Spleen (tissue), 11 donors: ENCODE data around the gene CXXC5. TPM values are rescaled to one million over a fixed set of nuclear protein-coding genes. Genes with fewer than 3 reads are reported as not detected.

Experiments
- DNase-seq: peaks from one replicate; pipeline ENCODE4 v3.0.0-alpha.2; 2020
- H3K27ac ChIP-seq, 8 donors: fragments of 200-600 bp; sonication (generic) in 7 of 8; 1 replicate in 4 of 8; 2 replicates in 4 of 8; pipeline versions ENCODE4 v1.5.0 to v1.8.0; 2016 to 2021; ENCODE audit warnings: inconsistent platforms in 4 of 8, mild to moderate bottlenecking in 4 of 8, moderate library complexity in 1 of 8
- H3K27me3 ChIP-seq, 7 donors: fragments of 200-600 bp; sonication (generic) in 6 of 7; replicated peaks in 1 of 7; 1 replicate in 4 of 7; 2 replicates in 3 of 7; pipeline versions ENCODE4 v1.5.0 to v1.8.0; 2016 to 2021; ENCODE audit warnings: inconsistent platforms in 3 of 7, mild to moderate bottlenecking in 1 of 7
- H3K36me3 ChIP-seq, 6 donors: fragments of 200-600 bp; sonication (generic) in 5 of 6; 1 replicate in 4 of 6; 2 replicates in 2 of 6; pipeline versions ENCODE4 v1.5.0 to v1.8.0; 2016 to 2021; ENCODE audit warnings: inconsistent platforms in 2 of 6
- H3K4me1 ChIP-seq, 6 donors: fragments of 200-600 bp; sonication (generic) in 5 of 6; 1 replicate in 3 of 6; 2 replicates in 3 of 6; pipeline versions ENCODE4 v1.5.0 to v1.8.0; 2016 to 2021; ENCODE audit warnings: inconsistent platforms in 3 of 6
- H3K4me3 ChIP-seq, 8 donors: fragments of 200-600 bp; sonication (generic) in 7 of 8; 1 replicate in 4 of 8; 2 replicates in 4 of 8; pipeline versions ENCODE4 v1.5.0 to v1.8.0; 2016 to 2021; ENCODE audit warnings: inconsistent platforms in 4 of 8, mild to moderate bottlenecking in 4 of 8, moderate library complexity in 2 of 8
- H3K9me3 ChIP-seq, 8 donors: fragments of 200-600 bp; sonication (generic) in 7 of 8; 1 replicate in 4 of 8; 2 replicates in 4 of 8; pipeline versions ENCODE4 v1.5.0 to v1.8.0; 2016 to 2021; ENCODE audit warnings: inconsistent platforms in 4 of 8
- CTCF ChIP-seq, 11 experiments: fragments of 200-600 bp in 7 of 11; fragments of 450-650 bp in 4 of 11; sonication (generic) in 4 of 11; IDR thresholded peaks in 8 of 11; conservative IDR thresholded peaks in 3 of 11; 1 replicate in 7 of 11; 2 replicates in 4 of 11; pipeline versions ENCODE4 v1.4.0 to v1.8.0; 2016 to 2021; ENCODE audit warnings: antibody characterized with exemption in 11 of 11, inconsistent platforms in 4 of 11, mild to moderate bottlenecking in 1 of 11
- POLR2A ChIP-seq, 3 donors: fragments of 450-650 bp; IDR thresholded peaks; one replicate each; pipeline ENCODE4 v1.5.1; 2017; ENCODE audit warnings: antibody characterized with exemption in 3 of 3, mild to moderate bottlenecking in 1 of 3
- POLR2AphosphoS5 ChIP-seq, 3 donors: sonication (generic); formaldehyde crosslinking; IDR thresholded peaks; one replicate each; pipeline ENCODE4 v1.5.1; 2017; ENCODE audit warnings: antibody characterized with exemption in 3 of 3
- WGBS, 5 donors: extraction: QIAGEN DNeasy Blood & Tissue Kit in 3 of 5; methylation state at CpG; one replicate each; pipeline versions ENCODE4 v1.1.5 to v1.1.7; 2013 to 2018; 5-methylcytosine and 5-hydroxymethylcytosine counted together
- intact Hi-C: fragments of 100-400 bp; cut with DNase I; formaldehyde crosslinking; loops from one replicate; pipeline ENCODE4 v1.15.0; 2023; ENCODE audit warnings: low total_unique reads
- polyA plus RNA-seq, 3 donors: library from polyadenylated mRNA; stranded (reverse); fragments of 200-250 nt; gene quantifications; one replicate each; pipeline ENCODE4 v1.2.1, GENCODE V29; 2013
- total RNA-seq, 7 donors: library from RNA; depleted of rRNA in 3 of 7; stranded (reverse); fragments of >200 nt in 3 of 7; fragmentation: NEBNext Ultra II Directional in 4 of 7; extraction: Animal tissue kit (Norgen Biotek cat#: 25700) in 4 of 7; gene quantifications; one replicate each; pipeline versions ENCODE4 v1.1.0 to v1.2.1, GENCODE V29; 2016 to 2021
- donor health status: healthy with polysubstance abuse.
- donor health status: DM: no; HTN: no; CAD: no; lungs with moderate emphysema.
- donor health status: DM: no; HTN: no; CAD: no.
- donor health status: Bipolar disorder and iron deficiency.
- donor health status: healthy.
- donor health status: DM: no; HTN: no; CAD: no.
- donor health status: DM: yes; HTN: yes; CAD: no.

CXXC5 gene
- total and polyA plus RNA-seq, 10 donors = 46.4 to 69.5 (median 62.0) TPM

- H3K27ac ChIP-seq = peak overlapping the region; percentile 20 to 95 (median 90)
- peaks cover 95 to 100% (median 100%) of the 10 kb centered on the region in 6 donors for H3K4me1 ChIP-seq
- peak overlapping the region in 1 of 8 donors; percentile 4 for H3K4me3 ChIP-seq
- intact Hi-C loops = no loop called here
- H3K36me3 ChIP-seq = no peaks in the 10 kb centered on the region
- TF ChIP-seq POLR2A (IDR thresholded peaks at IDR 0.05) = no peak
- TF ChIP-seq POLR2AphosphoS5 (IDR thresholded peaks at IDR 0.05) = peak in 2 of 3 donors; percentile 46 to 76
- WGBS, 5 donors = 42 to 70% (median 61%) methylated on average over 15 of the region's 15 CpGs
- no peak for DNase-seq
- peaks cover 0 to 3% (median 0%) of the 10 kb centered on the region in 7 donors for H3K27me3 ChIP-seq
- H3K9me3 ChIP-seq = no peaks in the 10 kb centered on the region
These were observed 16.7 kb downstream of the CXXC5 start for GRCh38 chr5:139664727-139665351.

- Histone ChIP-seq H3K4me1 (peaks cover 95 to 100% (median 100%) of the 10 kb centered on the region in 6 donors), H3K36me3 (no peaks in the 10 kb centered on the region), H3K9me3 (no peaks in the 10 kb centered on the region), H3K27ac (peak overlapping the region; percentile 6 to 95 (median 90)), H3K4me3 (no peak overlapping the region), H3K27me3 (peaks cover 0 to 8% (median 0%) of the 10 kb centered on the region in 7 donors)
- 40 to 79% (median 72%) methylated on average over 11 of the region's 11 CpGs for WGBS, 5 donors
- TF ChIP-seq CTCF (IDR thresholded peaks at IDR 0.05 in 8 of 11, conservative IDR thresholded peaks at IDR 0.05 in 3 of 11) = no peak
- no peak for TF ChIP-seq POLR2A (IDR thresholded peaks at IDR 0.05)
- no peak for DNase-seq
- intact Hi-C loops = no loop called here
These were observed 17.5 kb downstream of the CXXC5 start for GRCh38 chr5:139665626-139666025.

DNA sequence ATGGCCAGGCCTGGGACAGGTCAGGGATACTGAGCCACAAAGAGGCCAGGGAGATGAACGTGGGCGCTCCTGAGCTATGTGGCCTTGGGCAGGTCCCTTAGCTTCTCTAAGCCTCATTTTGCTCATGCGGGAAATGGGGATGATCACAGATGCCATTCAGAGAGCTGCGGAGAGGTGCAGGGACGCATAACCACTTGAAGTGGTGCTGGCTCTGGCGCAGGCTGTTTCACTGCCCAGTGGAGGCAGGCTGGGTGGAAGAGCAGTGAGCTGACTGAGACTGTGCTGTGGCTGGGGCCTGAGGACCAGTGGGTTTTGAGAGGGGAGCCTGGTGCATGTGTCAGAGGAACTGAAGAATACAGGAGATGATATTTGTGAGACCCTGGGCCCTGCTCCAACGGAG, 18.4 kb downstream of the CXXC5 start:
- no peak for DNase-seq

DNA sequence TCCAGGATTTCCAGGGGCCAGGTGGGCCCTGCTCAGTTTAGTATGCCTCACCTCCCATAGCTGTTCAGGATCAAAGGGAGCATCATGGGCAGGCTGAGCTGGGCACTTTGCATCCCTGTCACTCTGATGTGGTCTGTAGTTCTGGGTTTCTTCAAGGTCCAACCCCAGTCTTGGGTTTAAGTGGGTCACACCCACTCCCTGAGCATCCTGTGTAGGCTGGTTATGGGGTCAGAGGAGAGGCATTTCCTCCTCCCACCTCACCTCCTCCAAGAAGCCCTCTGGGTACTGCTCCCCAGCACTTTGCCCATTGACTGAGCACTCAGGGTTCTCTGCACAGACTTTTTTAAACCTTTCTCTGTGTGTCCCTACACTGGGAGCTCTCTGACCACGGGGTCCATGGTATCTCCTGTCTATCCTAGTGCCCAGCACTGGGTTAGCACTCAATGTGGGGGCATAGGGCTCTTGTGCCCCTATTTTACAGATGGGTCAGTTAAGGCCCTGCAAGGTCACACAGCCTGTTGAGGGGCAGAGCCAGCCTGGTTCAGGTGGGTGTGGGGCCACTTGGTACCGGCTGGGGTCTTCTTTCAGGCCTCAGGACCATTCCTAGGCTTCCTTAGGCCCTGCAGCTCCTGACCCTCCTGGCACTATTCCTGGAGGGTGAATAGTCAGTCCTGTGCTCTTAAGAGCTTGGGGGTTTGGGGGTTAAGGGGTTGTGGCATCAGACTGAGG, 19.0 kb downstream of the CXXC5 start:
- Histone ChIP-seq H3K9me3 (no peaks in the 10 kb centered on the region), H3K4me1 (peaks cover 98 to 100% (median 100%) of the 10 kb centered on the region in 6 donors), H3K27ac (peak overlapping the region; percentile 32 to 95 (median 90)), H3K4me3 (peak overlapping the region in 2 of 8 donors; percentile 47 to 70), H3K36me3 (no peaks in the 10 kb centered on the region), H3K27me3 (peaks cover 0 to 8% (median 0%) of the 10 kb centered on the region in 7 donors)
- no peak for DNase-seq
- 59 to 86% (median 77%) methylated on average over 2 of the region's 2 CpGs for WGBS, 5 donors
- intact Hi-C loops = no loop called here
- TF ChIP-seq POLR2A (IDR thresholded peaks at IDR 0.05) (no peak), CTCF (IDR thresholded peaks at IDR 0.05 in 8 of 11, conservative IDR thresholded peaks at IDR 0.05 in 3 of 11) (no peak), POLR2AphosphoS5 (IDR thresholded peaks at IDR 0.05) (no peak)

More for the DNA sequence above, 18.4 kb downstream of the CXXC5 start:
- no peak for TF ChIP-seq CTCF (IDR thresholded peaks at IDR 0.05 in 8 of 11, conservative IDR thresholded peaks at IDR 0.05 in 3 of 11)
- no peak for TF ChIP-seq POLR2A (IDR thresholded peaks at IDR 0.05)
- peak in 1 of 3 donors; percentile 25 for TF ChIP-seq POLR2AphosphoS5 (IDR thresholded peaks at IDR 0.05)
- Histone ChIP-seq H3K36me3 (no peaks in the 10 kb centered on the region), H3K4me1 (peaks cover 95 to 100% (median 100%) of the 10 kb centered on the region in 6 donors), H3K4me3 (peak overlapping the region in 1 of 8 donors; percentile 70), H3K9me3 (no peaks in the 10 kb centered on the region), H3K27me3 (peaks cover 0 to 8% (median 0%) of the 10 kb centered on the region in 7 donors), H3K27ac (peak overlapping the region; percentile 27 to 95 (median 90))
- intact Hi-C loops = no loop called here
- WGBS, 5 donors = 71 to 86% (median 72%) methylated on average over 7 of the region's 7 CpGs
